Fibroblast of mammary gland (primary cell): Measurements from ENCODE around the gene ABCA9.

Experiments used
- DNase-seq: peaks from one replicate; pipeline ENCODE4 v3.0.0-alpha.2; 2010; ENCODE audit warnings: low read depth
- H3K4me3 ChIP-seq: 2 replicates; pipeline ENCODE4 v1.5.1; 2011; ENCODE audit warnings: low read depth, mild to moderate bottlenecking, low read length, moderate library complexity; ENCODE audit not compliant: control insufficient read depth
- CTCF ChIP-seq: conservative IDR thresholded peaks from 2 replicates; pipeline ENCODE4 v1.5.1; 2011; ENCODE audit warnings: low read depth, low read length, inconsistent platforms; ENCODE audit not compliant: control insufficient read depth, insufficient read depth

Gene ABCA9

GRCh38 chr17:69058165-69058564 is 2.6 kb downstream of the ABCA9 start:
- peak; percentile 22 for DNase-seq
- H3K4me3 ChIP-seq = no peak overlapping the region
- peak; percentile 16 for TF ChIP-seq CTCF

- no peak for TF ChIP-seq CTCF
- DNase-seq = no peak
- no peak overlapping the region for H3K4me3 ChIP-seq
Measured at GRCh38 chr17:69057280-69057679, 3.4 kb downstream of the ABCA9 start.

GRCh38 chr17:69056179-69056823 is 4.4 kb downstream of the ABCA9 start:
- DNase-seq = no peak
- no peak for TF ChIP-seq CTCF
- H3K4me3 ChIP-seq = no peak overlapping the region

- H3K4me3 ChIP-seq = no peak overlapping the region
- no peak for DNase-seq
- no peak for TF ChIP-seq CTCF
Measured at GRCh38 chr17:69055334-69055733, 5.4 kb downstream of the ABCA9 start.

- peak; percentile 89 for DNase-seq
- no peak overlapping the region for H3K4me3 ChIP-seq
- TF ChIP-seq CTCF = no peak
Measured at GRCh38 chr17:69050999-69051775, 9.5 kb downstream of the ABCA9 start.

GRCh38 chr17:69048634-69049033 is 12.1 kb downstream of the ABCA9 start:
- no peak overlapping the region for H3K4me3 ChIP-seq
- DNase-seq = no peak
- no peak for TF ChIP-seq CTCF
